Measurements from ENCODE around the gene MXD4.
"Not testable (repeated sequence)": the region's sequence is repeated elsewhere in the genome, so short reads cannot be mapped to it uniquely, and the experiment has no call there.

DNA sequence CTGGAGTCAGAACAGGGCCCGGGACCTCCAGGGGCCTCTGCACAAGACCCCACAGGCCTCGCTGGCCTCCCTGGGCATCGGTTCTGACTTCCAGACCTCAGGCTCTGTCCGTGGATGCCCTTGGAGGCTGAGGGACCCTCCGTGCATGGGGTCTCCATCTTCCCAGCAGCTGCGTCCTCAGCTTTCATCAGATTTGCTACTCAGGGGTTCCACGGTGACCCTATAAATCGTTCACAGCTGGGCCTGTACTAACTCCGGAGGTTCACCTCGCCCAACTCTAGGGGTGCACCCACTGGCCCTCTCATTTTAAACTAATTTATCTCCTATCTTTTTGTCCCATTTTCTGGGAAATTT is 13.1 kb upstream of the MXD4 start:
- TF ChIP-seq, protein P1, sequence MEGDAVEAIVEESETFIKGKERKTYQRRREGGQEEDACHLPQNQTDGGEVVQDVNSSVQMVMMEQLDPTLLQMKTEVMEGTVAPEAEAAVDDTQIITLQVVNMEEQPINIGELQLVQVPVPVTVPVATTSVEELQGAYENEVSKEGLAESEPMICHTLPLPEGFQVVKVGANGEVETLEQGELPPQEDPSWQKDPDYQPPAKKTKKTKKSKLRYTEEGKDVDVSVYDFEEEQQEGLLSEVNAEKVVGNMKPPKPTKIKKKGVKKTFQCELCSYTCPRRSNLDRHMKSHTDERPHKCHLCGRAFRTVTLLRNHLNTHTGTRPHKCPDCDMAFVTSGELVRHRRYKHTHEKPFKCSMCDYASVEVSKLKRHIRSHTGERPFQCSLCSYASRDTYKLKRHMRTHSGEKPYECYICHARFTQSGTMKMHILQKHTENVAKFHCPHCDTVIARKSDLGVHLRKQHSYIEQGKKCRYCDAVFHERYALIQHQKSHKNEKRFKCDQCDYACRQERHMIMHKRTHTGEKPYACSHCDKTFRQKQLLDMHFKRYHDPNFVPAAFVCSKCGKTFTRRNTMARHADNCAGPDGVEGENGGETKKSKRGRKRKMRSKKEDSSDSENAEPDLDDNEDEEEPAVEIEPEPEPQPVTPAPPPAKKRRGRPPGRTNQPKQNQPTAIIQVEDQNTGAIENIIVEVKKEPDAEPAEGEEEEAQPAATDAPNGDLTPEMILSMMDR (conservative IDR thresholded peaks at IDR 0.05; ENCODE audit: low read depth, low read length): not testable (repeated sequence)
- not testable (repeated sequence) for TF ChIP-seq EZH2 (IDR thresholded peaks at IDR 0.05; ENCODE audit: borderline replicate concordance, low read depth, low read length, poor library complexity, severe bottlenecking)
